Tibial nerve (tissue), 4 donors: ENCODE data around the gene OSBPL6. TPM values are rescaled to one million over a fixed set of nuclear protein-coding genes. Genes with fewer than 3 reads are reported as not detected.

ENCODE experiments used
- DNase-seq, 2 donors: peaks; one replicate each; pipeline ENCODE4 v3.0.0-alpha.2; 2019; ENCODE audit warnings: low spot score in 2 of 2
- H3K27ac ChIP-seq, 4 donors: fragments of 200-600 bp; sonication (generic) in 3 of 4; one replicate each; pipeline ENCODE4 v1.5.1; 2017 to 2019; ENCODE audit warnings: mild to moderate bottlenecking in 1 of 4
- H3K27me3 ChIP-seq, 2 donors: fragments of 200-600 bp; sonication (generic) in 1 of 2; one replicate each; pipeline versions ENCODE4 v1.5.1 to v1.6.0; 2017 to 2019
- H3K36me3 ChIP-seq, 3 donors: fragments of 200-600 bp; sonication (generic); one replicate each; pipeline ENCODE4 v1.5.1; 2018 to 2019
- H3K4me1 ChIP-seq, 4 donors: fragments of 200-600 bp; sonication (generic) in 3 of 4; one replicate each; pipeline ENCODE4 v1.5.1; 2017 to 2019
- H3K4me3 ChIP-seq, 4 donors: fragments of 200-600 bp; sonication (generic) in 3 of 4; one replicate each; pipeline ENCODE4 v1.5.1; 2017 to 2019; ENCODE audit warnings: mild to moderate bottlenecking in 1 of 4, moderate library complexity in 1 of 4
- H3K9me3 ChIP-seq, 4 donors: fragments of 200-600 bp; sonication (generic) in 3 of 4; one replicate each; pipeline ENCODE4 v1.5.1; 2017 to 2019
- CTCF ChIP-seq, 5 experiments: fragments of 200-600 bp in 3 of 5; fragments of 450-650 bp in 2 of 5; sonication (generic) in 3 of 5; IDR thresholded peaks; one replicate each; pipeline ENCODE4 v1.5.1; 2016 to 2019; ENCODE audit warnings: antibody characterized with exemption in 5 of 5, mild to moderate bottlenecking in 3 of 5, moderate library complexity in 2 of 5
- EP300 ChIP-seq, 2 donors: sonication (generic); formaldehyde crosslinking; IDR thresholded peaks; one replicate each; pipeline ENCODE4 v1.6.1; 2017; ENCODE audit warnings: antibody characterized with exemption in 2 of 2, mild to moderate bottlenecking in 1 of 2
- POLR2A ChIP-seq, 2 donors: fragments of 450-650 bp; IDR thresholded peaks; one replicate each; pipeline ENCODE4 v1.6.1; 2017; ENCODE audit warnings: antibody characterized with exemption in 2 of 2, mild to moderate bottlenecking in 2 of 2, moderate library complexity in 2 of 2
- WGBS, 2 donors: methylation state at CpG; one replicate each; pipeline ENCODE4 v1.1.5; 2018; 5-methylcytosine and 5-hydroxymethylcytosine counted together
- total RNA-seq, 4 donors: library from RNA; depleted of rRNA; stranded (reverse); fragments of >200 nt; gene quantifications; one replicate each; pipeline ENCODE4 v1.1.0, GENCODE V29; 2016

Gene OSBPL6
- total RNA-seq, 4 donors from 2014 or later, result 0.66 to 3.1 (median 1.6) TPM

DNA sequence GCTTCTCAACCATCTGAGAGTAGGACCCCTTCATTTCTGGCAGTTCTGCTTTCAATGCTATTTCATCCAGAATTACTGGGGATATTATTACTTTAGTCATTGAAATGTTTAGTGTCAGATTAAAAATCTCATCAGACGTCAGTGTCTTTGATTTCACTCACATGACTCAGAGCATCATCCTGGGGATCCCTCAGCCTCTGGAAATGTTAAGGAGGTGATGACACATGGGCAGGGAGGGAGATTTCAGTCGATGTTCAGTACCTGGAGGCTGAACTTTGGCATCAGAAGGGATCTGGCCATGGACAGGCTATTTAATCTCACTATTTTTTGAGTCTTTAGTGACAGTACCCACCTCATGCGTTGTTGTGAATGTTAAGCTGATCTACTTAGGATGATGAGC, 39.1 kb downstream of the OSBPL6 start:
- DNase-seq, result no peak
- no peaks in the 10 kb centered on the region for H3K4me1 ChIP-seq
- WGBS, 2 donors, result 71 to 73% methylated on average over 3 of the region's 3 CpGs
- no peaks in the 10 kb centered on the region for H3K27me3 ChIP-seq
- no peaks in the 10 kb centered on the region for H3K36me3 ChIP-seq
- H3K27ac ChIP-seq, result no peak overlapping the region
- H3K4me3 ChIP-seq, result no peak overlapping the region
- TF ChIP-seq POLR2A (IDR thresholded peaks at IDR 0.05) (no peak), EP300 (IDR thresholded peaks at IDR 0.05) (no peak), CTCF (IDR thresholded peaks at IDR 0.05) (no peak)
- no peaks in the 10 kb centered on the region for H3K9me3 ChIP-seq

DNA sequence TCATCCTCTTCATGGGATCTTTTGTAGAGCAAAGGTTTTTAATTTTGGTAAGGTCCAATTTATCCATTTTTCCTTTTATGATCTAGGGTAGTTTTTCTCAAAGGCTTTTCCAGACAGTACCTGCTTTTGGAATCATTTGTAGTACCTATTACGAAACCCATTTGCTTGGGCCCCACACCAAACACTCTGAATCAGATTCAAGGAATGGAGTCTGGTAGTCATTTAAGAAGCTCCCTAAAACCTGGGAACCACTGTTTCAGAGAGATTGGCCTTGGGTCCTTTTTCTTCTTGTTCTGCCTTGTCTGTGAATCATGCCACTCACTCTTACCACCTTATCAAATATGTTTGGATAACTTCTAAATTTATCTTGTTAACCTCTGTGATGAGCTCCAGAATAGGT, 40.3 kb downstream of the OSBPL6 start:
- no peaks in the 10 kb centered on the region for H3K9me3 ChIP-seq
- H3K27me3 ChIP-seq, result no peaks in the 10 kb centered on the region
- no peak for DNase-seq
- H3K27ac ChIP-seq, result no peak overlapping the region
- no peaks in the 10 kb centered on the region for H3K4me1 ChIP-seq
- WGBS, 2 donors, result 93 to 98% methylated on average over 1 of the region's 1 CpG
- no peaks in the 10 kb centered on the region for H3K36me3 ChIP-seq
- TF ChIP-seq POLR2A (IDR thresholded peaks at IDR 0.05) (no peak), CTCF (IDR thresholded peaks at IDR 0.05) (no peak)
- H3K4me3 ChIP-seq, result no peak overlapping the region

DNA sequence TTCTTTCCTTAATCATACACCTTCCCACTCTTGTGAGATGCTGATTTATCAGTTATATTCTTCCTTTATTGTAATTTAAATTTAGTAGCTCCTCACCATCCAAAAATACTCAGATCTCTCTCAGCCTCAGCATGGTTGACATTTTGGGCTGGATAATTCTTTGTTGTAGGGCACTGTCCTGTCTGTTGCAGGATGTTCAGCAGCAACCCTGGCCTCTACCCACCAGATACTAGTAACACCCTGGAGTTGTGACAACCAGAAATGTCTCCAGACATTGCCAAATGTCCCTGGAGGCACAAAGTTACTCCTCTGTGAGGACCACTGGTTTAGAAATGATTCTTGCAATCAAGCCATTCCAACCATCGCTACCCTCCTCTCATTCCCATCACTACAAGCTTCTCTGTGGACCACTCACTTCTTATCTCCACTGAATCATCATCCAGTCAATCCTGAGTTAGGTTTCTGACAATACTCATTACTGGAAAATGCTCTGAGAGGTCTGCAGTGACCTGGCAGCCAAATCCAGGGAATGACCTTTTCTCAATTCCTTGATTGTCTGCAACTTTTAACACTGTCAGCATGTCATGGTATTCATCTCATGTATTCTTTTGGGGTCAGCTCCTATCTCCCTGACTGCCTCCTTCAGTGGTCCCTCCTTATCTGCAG, 43.3 kb downstream of the OSBPL6 start:
- Histone ChIP-seq H3K27ac (no peak overlapping the region), H3K9me3 (no peaks in the 10 kb centered on the region), H3K36me3 (no peaks in the 10 kb centered on the region), H3K4me3 (no peak overlapping the region), H3K4me1 (peaks cover 0 to 10% (median 0%) of the 10 kb centered on the region in 4 donors), H3K27me3 (no peaks in the 10 kb centered on the region)
- DNase-seq, result no peak
- TF ChIP-seq EP300 (IDR thresholded peaks at IDR 0.05) (no peak), POLR2A (IDR thresholded peaks at IDR 0.05) (no peak), CTCF (IDR thresholded peaks at IDR 0.05) (no peak)
- 95 to 100% methylated on average over 1 of the region's 1 CpG for WGBS, 2 donors

DNA sequence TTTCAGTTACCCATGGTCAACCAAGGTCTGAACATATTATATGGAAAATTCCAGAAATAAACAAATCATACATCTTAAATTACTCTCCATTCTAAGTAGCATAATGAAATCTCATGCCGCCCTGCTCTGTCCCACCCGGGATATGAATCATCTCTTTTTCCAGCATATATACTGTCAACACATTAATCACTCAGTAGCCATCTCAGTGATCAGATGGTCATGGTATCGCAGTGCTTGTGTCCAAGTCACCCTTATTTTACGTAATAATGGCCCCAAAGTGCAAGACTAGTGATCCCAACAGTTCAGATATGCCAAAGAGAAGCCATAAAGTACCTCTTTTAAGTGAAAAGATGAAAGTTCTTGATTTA, 43.8 kb downstream of the OSBPL6 start:
- no peaks in the 10 kb centered on the region for H3K9me3 ChIP-seq
- H3K36me3 ChIP-seq, result no peaks in the 10 kb centered on the region
- TF ChIP-seq EP300 (IDR thresholded peaks at IDR 0.05) (no peak), CTCF (IDR thresholded peaks at IDR 0.05) (no peak), POLR2A (IDR thresholded peaks at IDR 0.05) (no peak)
- peaks cover 0 to 10% (median 0%) of the 10 kb centered on the region in 4 donors for H3K4me1 ChIP-seq
- H3K27ac ChIP-seq, result no peak overlapping the region
- DNase-seq, result no peak
- WGBS, 2 donors, result 88 to 90% methylated on average over 4 of the region's 4 CpGs
- no peaks in the 10 kb centered on the region for H3K27me3 ChIP-seq
- H3K4me3 ChIP-seq, result no peak overlapping the region

DNA sequence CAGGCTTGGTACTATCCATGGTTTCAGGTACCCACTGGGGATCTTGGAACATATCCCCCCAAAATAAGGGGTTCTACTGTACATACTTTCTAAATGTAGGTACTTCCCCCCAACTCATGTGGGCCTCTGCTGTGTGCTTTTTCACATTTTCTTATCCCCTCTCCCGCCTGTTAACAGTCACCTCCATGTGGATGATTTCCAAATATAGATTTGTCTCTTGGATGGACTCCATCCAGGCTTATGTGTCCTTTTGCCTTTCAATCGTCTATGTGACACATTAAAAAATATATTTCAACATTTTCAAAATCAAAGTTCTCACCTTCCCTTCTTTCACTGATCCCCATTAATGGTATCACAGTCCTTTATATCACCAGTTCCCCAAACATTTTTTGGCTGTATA, 44.4 kb downstream of the OSBPL6 start:
- H3K36me3 ChIP-seq, result no peaks in the 10 kb centered on the region
- H3K4me3 ChIP-seq, result no peak overlapping the region
- peaks cover 0 to 10% (median 0%) of the 10 kb centered on the region in 4 donors for H3K4me1 ChIP-seq
- no peak overlapping the region for H3K27ac ChIP-seq
- H3K27me3 ChIP-seq, result no peaks in the 10 kb centered on the region
- H3K9me3 ChIP-seq, result no peaks in the 10 kb centered on the region
- TF ChIP-seq POLR2A (IDR thresholded peaks at IDR 0.05) (no peak), EP300 (IDR thresholded peaks at IDR 0.05) (no peak), CTCF (IDR thresholded peaks at IDR 0.05) (no peak)
- WGBS, 2 donors, result 83 to 88% methylated on average over 2 of the region's 2 CpGs
- no peak for DNase-seq
